Type B pancreatic cell (in vitro differentiated cells): Measurements from ENCODE around the gene ANKLE1. TPM values are rescaled to one million over a fixed set of nuclear protein-coding genes. Genes with fewer than 3 reads are reported as not detected.
A peak's percentile ranks its signal among the peaks of the same experiment; 100 is the strongest.

Source experiments
- DNase-seq: peaks from one replicate; pipeline ENCODE4 v3.0.0; 2021; ENCODE audit warnings: mixed read lengths; ENCODE audit not compliant: unreplicated experiment; ENCODE audit errors: extremely low spot score
- H3K27ac Mint-ChIP-seq: 2 replicates; pipeline ENCODE4 v1.8.0; 2021; ENCODE audit warnings: mild to moderate bottlenecking, mixed read lengths
- H3K27me3 Mint-ChIP-seq: 2 replicates; pipeline ENCODE4 v1.8.0; 2021; ENCODE audit warnings: mixed read lengths
- H3K36me3 Mint-ChIP-seq: 2 replicates; pipeline ENCODE4 v1.8.0; 2021; ENCODE audit warnings: mixed read lengths
- H3K4me1 Mint-ChIP-seq: one replicate; pipeline ENCODE4 v1.8.0; 2021; ENCODE audit warnings: mixed read lengths; ENCODE audit not compliant: unreplicated experiment
- H3K4me3 Mint-ChIP-seq: 2 replicates; pipeline ENCODE4 v1.8.0; 2021; ENCODE audit warnings: mild to moderate bottlenecking, mixed read lengths
- H3K9me3 Mint-ChIP-seq: 2 replicates; pipeline ENCODE4 v1.8.0; 2021; ENCODE audit warnings: mixed read lengths
- CTCF ChIP-seq: fragments of 200-600 bp; sonication (generic); conservative IDR thresholded peaks from 2 replicates; pipeline ENCODE4 v1.5.0; 2021; ENCODE audit warnings: antibody characterized with exemption, mild to moderate bottlenecking
- total RNA-seq: library from RNA; stranded (reverse); gene quantifications from 2 replicates; pipeline ENCODE4 v1.2.1, GENCODE V29; 2021; ENCODE audit warnings: low replicate concordance

Gene ANKLE1
- total RNA-seq, 1 donor from 2014 or later: 5.9 TPM

GRCh38 chr19:17302391-17303166 lies 20.9 kb downstream of the ANKLE1 start:
- H3K27me3 Mint-ChIP-seq: no peaks in the 10 kb centered on the region
- H3K36me3 Mint-ChIP-seq: no peaks in the 10 kb centered on the region
- DNase-seq: peak; percentile 68
- H3K4me1 Mint-ChIP-seq: peaks cover 11% of the 10 kb centered on the region
- peak overlapping the region; percentile 66 for H3K27ac Mint-ChIP-seq
- TF ChIP-seq CTCF: no peak
- no peaks in the 10 kb centered on the region for H3K9me3 Mint-ChIP-seq
- H3K4me3 Mint-ChIP-seq: peak overlapping the region; percentile 80

DNA sequence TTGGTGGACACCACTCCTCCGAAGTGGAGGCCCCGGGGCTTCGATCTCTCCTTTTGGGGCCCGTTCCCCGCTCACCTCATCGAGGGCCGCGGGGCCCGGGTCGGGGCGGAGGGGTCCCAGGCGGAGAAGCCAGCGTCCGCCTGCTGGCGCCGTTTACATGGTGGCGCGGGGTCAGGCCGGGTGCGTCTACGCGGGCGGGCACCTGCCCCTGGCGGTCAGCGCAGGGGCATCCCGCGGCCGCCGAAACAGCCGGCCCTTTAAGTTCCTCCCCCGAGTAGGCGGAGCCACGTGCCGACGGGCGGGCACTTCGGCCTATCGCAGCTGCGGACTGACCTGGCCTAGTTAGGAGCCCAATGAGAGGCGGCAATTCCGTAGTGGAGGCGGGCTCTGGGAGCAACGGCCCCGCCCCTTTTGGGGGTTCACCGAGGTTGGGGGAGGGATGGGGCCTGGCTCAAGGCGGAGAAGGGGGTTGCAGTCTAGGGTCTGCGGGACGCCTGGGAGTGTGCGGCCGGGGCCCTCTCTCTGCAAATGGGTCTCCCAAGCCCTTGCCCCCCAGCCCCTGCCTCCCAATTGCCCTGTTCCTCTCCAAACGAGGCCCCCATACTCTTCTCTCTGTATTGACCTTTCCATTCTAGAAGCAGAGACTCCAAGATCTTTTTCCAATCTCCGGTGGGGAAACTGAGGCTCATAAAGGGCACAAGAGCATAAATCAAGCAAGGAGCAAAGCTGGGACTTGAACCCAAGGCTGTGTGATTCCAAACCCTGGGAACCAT lies 21.7 kb downstream of the ANKLE1 start, which contains the start of gene ABHD8:
Gene ABHD8 (minus strand): TSS at position 259 of the 773 bp plus-strand sequence. CDS start 1,809 bp downstream, outside the sequence.
- Mint-ChIP-seq H3K36me3 (no peaks in the 10 kb centered on the region), H3K27me3 (no peaks in the 10 kb centered on the region), H3K4me3 (peak within 1 kb of the TSS; percentile 82), H3K4me1 (peaks cover 17% of the 10 kb centered on the region), H3K27ac (peak within 1 kb of the TSS; percentile 66), H3K9me3 (no peaks in the 10 kb centered on the region)
- peak; percentile 83 for TF ChIP-seq CTCF
- DNase-seq: peak; percentile 97

DNA sequence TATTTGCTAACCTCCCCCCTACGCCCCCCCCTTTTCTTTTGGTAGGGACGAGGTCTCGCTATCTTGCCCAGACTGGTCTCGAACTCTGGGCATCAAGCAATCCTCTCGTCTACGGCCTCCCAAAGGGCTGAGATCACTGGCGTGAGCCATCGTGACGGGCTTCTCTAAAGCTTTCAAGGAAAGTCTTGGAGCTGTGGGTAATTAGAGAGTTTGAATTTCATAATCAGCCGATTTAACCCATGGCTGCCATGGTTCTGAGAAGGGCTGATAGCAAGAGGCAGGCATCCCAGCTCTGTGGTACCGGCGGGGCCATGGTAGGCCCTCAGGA lies 22.2 kb downstream of the ANKLE1 start:
- Mint-ChIP-seq H3K27ac (peak overlapping the region; percentile 55), H3K9me3 (no peaks in the 10 kb centered on the region), H3K4me1 (peaks cover 18% of the 10 kb centered on the region), H3K4me3 (peak overlapping the region; percentile 82), H3K36me3 (no peaks in the 10 kb centered on the region), H3K27me3 (no peaks in the 10 kb centered on the region)
- no peak for TF ChIP-seq CTCF
- no peak for DNase-seq

GRCh38 chr19:17304386-17305215 lies 22.9 kb downstream of the ANKLE1 start:
- Mint-ChIP-seq H3K9me3 (no peaks in the 10 kb centered on the region), H3K4me3 (peak overlapping the region; percentile 92), H3K36me3 (peaks cover 4% of the 10 kb centered on the region), H3K4me1 (peaks cover 23% of the 10 kb centered on the region), H3K27ac (peak overlapping the region; percentile 89), H3K27me3 (no peaks in the 10 kb centered on the region)
- TF ChIP-seq CTCF: no peak
- no peak for DNase-seq

GRCh38 chr19:17305216-17305516 lies 23.5 kb downstream of the ANKLE1 start:
- Mint-ChIP-seq H3K27ac (peak overlapping the region; percentile 89), H3K4me3 (peak overlapping the region; percentile 92), H3K27me3 (no peaks in the 10 kb centered on the region), H3K9me3 (no peaks in the 10 kb centered on the region), H3K36me3 (peaks cover 4% of the 10 kb centered on the region), H3K4me1 (peaks cover 25% of the 10 kb centered on the region)
- TF ChIP-seq CTCF: no peak
- no peak for DNase-seq
